ENCODE results near the gene KIF15.

The KIF15 gene

DNA sequence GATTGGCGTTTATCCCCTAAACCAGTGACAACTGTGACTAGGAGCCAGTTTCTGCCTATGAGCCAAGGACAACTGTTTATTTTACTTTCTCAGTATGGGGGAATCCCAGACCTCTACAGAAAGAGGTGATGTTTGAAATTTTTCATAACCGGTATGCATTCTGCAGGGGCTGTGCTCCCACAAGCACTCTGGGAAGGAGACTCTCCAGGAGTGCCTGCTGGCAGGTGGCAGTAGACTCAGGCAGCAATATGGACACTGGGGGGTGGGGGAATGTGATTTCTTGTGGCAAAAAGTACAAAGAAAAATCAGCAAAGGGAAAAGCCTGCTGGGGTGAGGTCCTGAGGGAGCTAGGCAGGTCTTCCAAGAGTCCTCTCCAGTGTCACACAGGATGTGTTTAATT is 118.7 kb downstream of the KIF15 start:
- H3K4me3 ChIP-seq (ENCODE audit: low read length), result no peak overlapping the region
- no peak for TF ChIP-seq ZNF274 (IDR thresholded peaks at IDR 0.05; ENCODE audit: low read depth, low read length)

- TF ChIP-seq ZNF274 (IDR thresholded peaks at IDR 0.05; ENCODE audit: low read depth, low read length), result no peak
Observed at GRCh38 chr3:44883213-44883955, 121.8 kb downstream of the KIF15 start.

GRCh38 chr3:44883999-44884431 is 122.4 kb downstream of the KIF15 start:
- no peak overlapping the region for H3K4me3 ChIP-seq (ENCODE audit: low read length)

More at GRCh38 chr3:44883213-44883955, 121.8 kb downstream of the KIF15 start:
- H3K4me3 ChIP-seq (ENCODE audit: low read length), result no peak overlapping the region

GRCh38 chr3:44885618-44886017 is 124.0 kb downstream of the KIF15 start:
- no peak for TF ChIP-seq ZNF274 (IDR thresholded peaks at IDR 0.05; ENCODE audit: low read depth, low read length)
- no peak overlapping the region for H3K4me3 ChIP-seq (ENCODE audit: low read length)

More at GRCh38 chr3:44883999-44884431, 122.4 kb downstream of the KIF15 start:
- TF ChIP-seq ZNF274 (IDR thresholded peaks at IDR 0.05; ENCODE audit: low read depth, low read length), result no peak

DNA sequence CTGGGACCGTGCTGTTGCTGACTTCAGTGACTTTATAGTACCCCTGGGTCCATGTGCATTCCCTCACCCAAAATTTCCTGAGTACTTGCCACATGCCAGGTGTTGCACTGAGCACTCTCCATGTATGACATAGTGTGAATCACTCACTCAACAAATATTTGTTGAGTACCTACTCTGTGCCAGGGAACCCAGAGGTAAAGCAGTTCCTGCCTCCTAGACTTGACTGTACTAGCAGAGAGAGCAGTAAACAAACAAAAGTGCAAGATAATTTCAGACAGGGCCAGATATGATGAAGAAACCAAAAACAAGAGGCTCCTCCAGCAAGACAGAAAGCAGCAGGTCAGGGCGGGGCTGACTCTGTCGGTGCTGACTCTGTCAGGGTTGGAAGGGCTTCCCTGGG is 125.0 kb downstream of the KIF15 start:
- no peak for TF ChIP-seq ZNF274 (IDR thresholded peaks at IDR 0.05; ENCODE audit: low read depth, low read length)
- no peak overlapping the region for H3K4me3 ChIP-seq (ENCODE audit: low read length)

DNA sequence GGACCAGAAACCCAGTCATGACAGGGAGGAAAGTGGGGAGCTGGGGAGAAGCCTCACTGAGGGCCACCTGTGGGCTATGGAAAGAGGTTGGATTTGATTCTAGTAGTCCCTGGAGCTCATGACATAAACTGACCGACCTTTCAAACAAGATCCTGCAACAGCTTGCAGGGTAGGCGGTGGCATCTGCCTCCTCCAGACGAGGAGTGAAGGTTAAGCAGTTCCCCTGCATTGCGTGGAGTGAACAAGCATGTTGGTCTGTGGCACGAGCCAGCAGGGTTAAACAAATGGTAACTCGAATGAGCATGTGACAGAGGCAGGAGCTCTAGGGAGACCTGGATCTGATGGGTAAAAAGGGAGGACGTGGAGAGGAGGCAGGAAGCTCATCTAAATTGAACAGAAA is 125.5 kb downstream of the KIF15 start:
- no peak for TF ChIP-seq ZNF274 (IDR thresholded peaks at IDR 0.05; ENCODE audit: low read depth, low read length)
- no peak overlapping the region for H3K4me3 ChIP-seq (ENCODE audit: low read length)

DNA sequence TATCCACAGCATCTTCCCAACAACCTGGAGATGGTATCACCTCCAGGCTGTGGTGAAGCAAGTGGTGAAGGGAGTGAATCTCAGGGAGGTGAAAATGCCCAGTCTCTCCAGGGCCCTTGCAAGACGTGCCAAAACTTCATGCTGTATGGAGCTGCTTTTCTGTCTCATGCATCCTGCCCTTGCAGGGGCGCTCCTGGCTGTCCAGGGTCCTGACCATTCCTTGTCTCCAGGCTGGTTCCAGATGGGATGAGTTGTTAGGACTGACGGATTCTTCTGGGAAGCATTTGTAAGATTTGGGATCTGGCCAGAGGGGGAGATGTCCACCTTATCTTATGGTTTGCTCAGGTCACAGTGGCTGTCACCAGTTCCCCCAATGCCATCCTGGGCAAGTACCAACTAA is 128.7 kb downstream of the KIF15 start:
- TF ChIP-seq ZNF274 (IDR thresholded peaks at IDR 0.05; ENCODE audit: low read depth, low read length), result no peak

DNA sequence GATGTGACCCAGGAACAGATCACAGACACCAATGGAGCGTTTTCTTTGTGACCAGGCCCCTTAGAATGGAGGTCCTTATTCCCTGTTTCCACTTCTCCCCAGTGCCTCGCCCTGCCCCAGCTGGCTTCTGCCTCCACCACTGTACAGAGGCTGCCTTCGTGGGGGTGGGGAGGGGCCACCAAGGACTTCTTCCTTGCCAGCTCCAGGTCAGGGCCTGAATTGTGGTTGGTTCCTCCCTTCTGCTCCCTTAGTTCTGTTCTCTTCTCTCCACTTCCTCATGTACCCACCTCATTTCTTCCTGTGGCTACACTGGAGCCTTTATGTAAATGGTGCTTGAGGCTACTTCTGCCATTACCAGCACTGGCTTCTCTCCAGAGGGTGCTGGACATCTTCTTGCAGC is 129.3 kb downstream of the KIF15 start:
- H3K4me3 ChIP-seq (ENCODE audit: low read length), result no peak overlapping the region
- TF ChIP-seq ZNF274 (IDR thresholded peaks at IDR 0.05; ENCODE audit: low read depth, low read length), result no peak

More for the DNA sequence above, 128.7 kb downstream of the KIF15 start:
- H3K4me3 ChIP-seq (ENCODE audit: low read length), result no peak overlapping the region

DNA sequence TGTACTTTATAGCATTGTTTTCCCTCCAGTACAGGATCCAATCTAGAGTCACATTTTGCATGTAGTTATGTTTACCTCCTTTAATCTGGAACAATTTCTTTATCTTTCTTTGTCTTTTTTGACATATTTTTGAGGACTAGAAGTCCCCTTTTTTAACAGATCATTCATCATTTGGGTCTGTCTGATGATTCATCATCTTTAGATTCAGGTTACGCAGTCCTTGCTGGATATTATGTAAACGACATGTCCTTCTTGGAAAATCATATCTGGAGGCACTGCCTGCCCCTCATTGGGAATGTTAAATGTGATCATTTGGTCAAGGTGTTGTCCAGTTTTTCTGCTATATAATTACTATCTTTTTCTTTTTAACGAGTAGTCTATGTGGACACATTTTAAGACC is 131.1 kb downstream of the KIF15 start:
- no peak for TF ChIP-seq ZNF274 (IDR thresholded peaks at IDR 0.05; ENCODE audit: low read depth, low read length)
- no peak overlapping the region for H3K4me3 ChIP-seq (ENCODE audit: low read length)

DNA sequence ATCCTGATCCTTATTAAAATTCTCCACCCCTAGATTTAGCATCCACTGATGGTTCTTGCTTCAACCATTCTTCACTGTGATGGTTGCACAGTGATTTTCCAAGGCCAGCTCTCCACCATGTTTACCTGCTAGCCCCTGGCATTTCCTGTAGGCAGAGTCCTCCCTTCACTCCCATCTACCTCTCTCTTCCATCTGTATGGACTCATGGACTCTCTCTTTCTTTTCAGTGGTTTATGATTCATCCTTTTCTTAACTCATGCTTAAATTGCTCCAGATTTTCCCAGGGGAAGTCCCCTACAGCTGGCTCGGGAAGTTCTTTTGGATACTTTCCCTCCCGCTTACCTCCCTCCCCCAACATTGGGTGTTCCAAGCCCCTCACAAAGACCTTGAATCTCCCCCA is 131.5 kb downstream of the KIF15 start:
- no peak for TF ChIP-seq ZNF274 (IDR thresholded peaks at IDR 0.05; ENCODE audit: low read depth, low read length)
- H3K4me3 ChIP-seq (ENCODE audit: low read length), result no peak overlapping the region

DNA sequence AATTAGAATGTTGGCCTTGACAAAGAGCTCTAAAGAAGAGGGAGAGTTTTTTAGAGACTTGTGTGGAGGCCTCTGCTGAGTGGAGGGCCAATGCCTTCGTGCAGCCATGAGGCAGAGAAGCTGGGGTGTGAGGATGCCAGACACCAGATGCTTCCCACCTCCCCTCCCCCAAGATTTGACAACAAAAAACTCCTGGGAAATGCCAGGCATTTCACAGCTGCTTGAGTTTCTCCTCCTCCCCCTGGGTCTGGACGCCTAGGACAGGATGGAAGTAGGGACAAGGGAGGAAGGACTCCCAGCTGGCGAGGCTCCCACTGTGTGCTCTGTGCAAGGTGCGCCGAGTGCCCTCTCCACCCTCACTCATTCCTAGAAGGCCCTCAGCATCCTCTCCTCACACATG is 132.9 kb downstream of the KIF15 start:
- H3K4me3 ChIP-seq (ENCODE audit: low read length), result no peak overlapping the region
- TF ChIP-seq ZNF274 (IDR thresholded peaks at IDR 0.05; ENCODE audit: low read depth, low read length), result no peak

DNA sequence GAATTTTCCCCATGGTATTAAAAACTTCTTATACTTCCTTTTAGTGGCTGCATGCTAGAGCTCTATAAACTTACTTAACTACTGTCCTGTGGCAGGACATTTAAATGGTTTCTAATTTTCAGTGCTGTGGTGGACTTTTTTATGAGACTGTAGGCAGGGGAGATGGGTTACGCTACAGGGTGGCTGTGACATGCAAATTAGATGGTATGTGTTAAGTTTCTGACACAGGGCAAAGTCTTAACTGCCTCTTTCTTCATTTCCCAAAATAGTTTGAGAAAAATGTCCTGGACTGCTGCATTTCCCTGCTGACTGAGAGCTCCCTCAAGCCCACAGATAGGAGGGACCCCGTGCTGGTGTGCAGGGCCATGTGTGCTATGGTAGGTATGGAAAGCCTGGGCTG is 134.8 kb downstream of the KIF15 start:
- TF ChIP-seq ZNF274 (IDR thresholded peaks at IDR 0.05; ENCODE audit: low read depth, low read length), result no peak
- no peak overlapping the region for H3K4me3 ChIP-seq (ENCODE audit: low read length)

DNA sequence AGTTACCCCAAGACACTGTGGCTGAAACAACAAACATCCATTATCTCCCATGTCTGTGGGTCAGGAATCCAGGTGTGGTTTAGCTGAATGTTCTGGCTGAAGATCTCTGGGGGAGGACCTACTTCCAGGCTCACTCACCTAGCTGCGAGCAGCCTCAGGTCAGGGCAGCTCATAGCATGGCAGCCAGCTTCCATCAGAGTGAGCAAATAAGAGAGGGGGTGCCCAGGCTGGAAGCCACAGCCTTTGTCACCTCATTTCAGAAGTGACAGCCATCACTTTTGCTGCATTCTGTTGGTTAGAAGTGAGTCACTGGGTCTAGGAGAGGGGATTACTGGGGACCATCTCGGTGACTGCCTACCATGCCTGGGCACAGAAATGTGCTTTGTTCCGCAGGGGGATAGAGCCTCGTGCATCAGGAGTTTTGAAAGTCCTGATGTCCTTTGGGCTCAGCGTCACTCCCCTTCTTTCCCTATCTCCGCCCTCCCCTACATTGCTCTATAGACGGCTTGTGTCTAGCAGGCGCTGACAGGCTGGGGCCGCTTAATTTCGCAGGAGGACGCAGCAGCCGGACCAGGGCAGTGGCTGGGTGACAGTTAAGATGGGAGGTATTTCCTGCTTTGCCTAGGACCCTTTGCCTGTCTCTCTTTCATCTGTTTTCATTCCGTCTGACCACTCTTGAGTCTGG is 138.2 kb downstream of the KIF15 start:
- no peak overlapping the region for H3K4me3 ChIP-seq (ENCODE audit: low read length)
- no peak for TF ChIP-seq ZNF274 (IDR thresholded peaks at IDR 0.05; ENCODE audit: low read depth, low read length)

DNA sequence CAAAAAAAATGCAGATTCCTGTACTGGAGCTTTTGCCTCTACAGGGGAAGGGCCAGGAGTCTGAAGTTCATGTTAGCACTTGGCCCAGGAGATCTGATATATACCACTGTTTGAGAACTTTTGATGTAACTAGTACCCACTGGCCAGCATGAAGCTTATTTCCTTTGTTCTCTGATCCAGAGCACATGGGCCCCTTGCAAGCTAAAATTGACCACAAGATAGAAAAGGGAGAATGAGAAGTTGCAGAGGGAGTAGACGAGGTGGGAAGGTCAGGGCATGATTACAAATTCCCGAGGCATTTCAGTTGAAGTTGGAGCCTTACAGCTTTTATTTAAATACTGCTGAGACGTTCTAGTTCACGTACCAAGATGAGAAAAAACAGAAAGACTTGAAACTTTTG is 141.0 kb downstream of the KIF15 start:
- TF ChIP-seq ZNF274 (IDR thresholded peaks at IDR 0.05; ENCODE audit: low read depth, low read length), result no peak
- H3K4me3 ChIP-seq (ENCODE audit: low read length), result no peak overlapping the region
